Fibroblast of pulmonary artery (primary cell): ENCODE data around the gene PAX7.

ENCODE experiments used
- DNase-seq: peaks from one replicate; pipeline ENCODE4 v3.0.0-alpha.2; 2010; ENCODE audit warnings: low read depth
- H3K4me3 ChIP-seq: replicated peaks from 2 replicates; pipeline ENCODE4 v1.5.1; 2011; ENCODE audit warnings: low read depth, mild to moderate bottlenecking, control low read depth, low read length, moderate library complexity
- TF ChIP-seq, protein P1 (sequence below): IDR thresholded peaks from 2 replicates; pipeline ENCODE4 v1.5.1; 2011; ENCODE audit warnings: mild to moderate bottlenecking, control low read depth, low read length, inconsistent platforms; ENCODE audit errors: missing control alignments

PAX7 gene

GRCh38 chr1:18662286-18662639, 31.6 kb downstream of the PAX7 start:
- H3K4me3 ChIP-seq: no peak overlapping the region
- DNase-seq: no peak
- TF ChIP-seq, protein P1, sequence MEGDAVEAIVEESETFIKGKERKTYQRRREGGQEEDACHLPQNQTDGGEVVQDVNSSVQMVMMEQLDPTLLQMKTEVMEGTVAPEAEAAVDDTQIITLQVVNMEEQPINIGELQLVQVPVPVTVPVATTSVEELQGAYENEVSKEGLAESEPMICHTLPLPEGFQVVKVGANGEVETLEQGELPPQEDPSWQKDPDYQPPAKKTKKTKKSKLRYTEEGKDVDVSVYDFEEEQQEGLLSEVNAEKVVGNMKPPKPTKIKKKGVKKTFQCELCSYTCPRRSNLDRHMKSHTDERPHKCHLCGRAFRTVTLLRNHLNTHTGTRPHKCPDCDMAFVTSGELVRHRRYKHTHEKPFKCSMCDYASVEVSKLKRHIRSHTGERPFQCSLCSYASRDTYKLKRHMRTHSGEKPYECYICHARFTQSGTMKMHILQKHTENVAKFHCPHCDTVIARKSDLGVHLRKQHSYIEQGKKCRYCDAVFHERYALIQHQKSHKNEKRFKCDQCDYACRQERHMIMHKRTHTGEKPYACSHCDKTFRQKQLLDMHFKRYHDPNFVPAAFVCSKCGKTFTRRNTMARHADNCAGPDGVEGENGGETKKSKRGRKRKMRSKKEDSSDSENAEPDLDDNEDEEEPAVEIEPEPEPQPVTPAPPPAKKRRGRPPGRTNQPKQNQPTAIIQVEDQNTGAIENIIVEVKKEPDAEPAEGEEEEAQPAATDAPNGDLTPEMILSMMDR: no peak

DNA sequence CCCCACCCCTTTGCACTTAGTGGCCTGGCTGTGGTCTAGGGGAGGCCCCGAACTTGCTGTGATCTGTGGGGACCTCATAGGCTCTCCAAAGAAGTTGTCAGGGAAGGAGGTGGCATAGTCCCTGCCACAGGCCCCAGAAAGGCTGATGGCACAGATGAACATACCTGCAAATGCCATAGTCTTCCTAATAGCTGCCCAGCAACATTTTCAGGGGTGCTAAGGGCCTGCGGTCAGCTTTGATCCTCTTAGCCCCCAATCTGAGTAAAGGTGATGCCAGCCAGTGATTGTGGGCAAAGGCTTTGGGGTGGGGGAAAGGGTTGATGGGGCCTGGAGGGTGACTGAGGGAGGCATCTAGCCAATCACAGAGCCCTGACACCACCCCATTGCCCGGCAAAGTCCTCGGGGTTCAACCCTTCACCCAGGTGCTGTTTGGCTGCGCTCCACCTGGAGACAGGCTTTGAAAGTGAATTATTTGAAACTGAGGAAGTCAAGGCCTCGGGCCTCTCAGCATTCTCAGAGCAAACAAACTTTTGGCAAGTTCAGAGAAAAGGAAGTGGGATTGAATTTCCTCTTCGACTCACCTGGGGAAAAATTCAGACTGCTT, 35.8 kb downstream of the PAX7 start:
- H3K4me3 ChIP-seq: no peak overlapping the region
- TF ChIP-seq, protein P1: no peak
- DNase-seq: no peak

DNA sequence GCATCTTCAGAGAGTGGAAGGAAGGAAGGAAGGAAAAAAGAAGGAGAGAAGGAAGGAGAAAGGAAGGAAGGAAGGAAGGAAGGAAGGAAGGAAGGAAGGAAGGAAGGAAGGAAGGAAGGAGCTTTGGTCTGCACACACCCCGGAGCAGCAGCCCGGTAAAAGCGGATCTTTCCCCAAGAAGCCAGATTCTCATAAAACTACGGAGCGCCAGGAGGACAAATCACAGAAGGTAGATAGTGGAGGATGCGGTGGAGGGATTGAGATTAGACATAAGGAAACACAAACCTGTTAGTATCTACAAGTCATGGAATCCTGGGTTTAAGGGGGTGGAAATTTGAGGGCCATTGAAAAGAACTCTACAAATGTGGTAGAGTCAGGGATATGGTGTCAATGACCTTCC, 36.7 kb downstream of the PAX7 start:
- no peak for DNase-seq
- TF ChIP-seq, protein P1: no peak
- H3K4me3 ChIP-seq: no peak overlapping the region

GRCh38 chr1:18668046-18668445, 37.4 kb downstream of the PAX7 start:
- DNase-seq: no peak
- TF ChIP-seq, protein P1: no peak
- no peak overlapping the region for H3K4me3 ChIP-seq

DNA sequence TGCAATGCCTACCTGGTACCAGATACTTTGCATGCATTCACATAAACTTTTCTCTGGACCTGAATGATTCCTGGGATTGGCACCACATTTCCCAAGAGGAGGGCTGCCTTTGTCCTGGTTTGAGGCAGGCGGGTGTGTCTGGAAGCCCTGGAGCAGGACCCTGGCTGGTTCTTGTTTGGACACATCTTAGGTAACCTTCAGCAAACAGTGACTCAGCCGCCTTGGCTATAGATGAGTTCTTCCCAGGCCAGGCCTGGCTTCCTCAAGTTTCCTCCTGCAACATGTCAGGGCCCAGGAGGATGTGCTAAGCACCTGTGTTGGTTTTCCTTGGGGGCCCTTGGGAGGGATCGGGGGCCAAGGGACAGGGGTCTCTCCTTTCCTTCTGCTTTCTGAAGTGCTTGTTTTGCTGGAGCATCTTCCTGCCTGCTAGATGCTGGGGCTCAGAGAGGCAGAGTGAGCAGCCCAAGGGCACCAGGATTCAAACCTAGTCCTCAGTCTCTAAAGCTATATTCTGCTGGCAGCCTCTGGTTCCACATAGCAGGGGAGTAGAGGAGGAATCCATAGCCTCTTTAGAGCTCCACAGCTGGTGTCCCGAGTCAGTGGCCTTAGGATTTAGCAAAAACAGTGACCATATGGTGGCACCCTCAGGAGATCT, 38.2 kb downstream of the PAX7 start:
- no peak for DNase-seq

GRCh38 chr1:18670121-18670867, 39.6 kb downstream of the PAX7 start:
- TF ChIP-seq, protein P1: no peak
- DNase-seq: no peak
- no peak overlapping the region for H3K4me3 ChIP-seq

More for the DNA sequence above, 38.2 kb downstream of the PAX7 start:
- no peak overlapping the region for H3K4me3 ChIP-seq
- TF ChIP-seq, protein P1: no peak
